H1 (cell line): ENCODE results near the gene LYAR. TPM values are rescaled to one million over a fixed set of nuclear protein-coding genes. Genes with fewer than 3 reads are reported as not detected.

Source experiments
- ASH2L ChIP-seq: fragments of 200-600, 300-600 bp; sonication (generic); IDR thresholded peaks from one replicate; pipeline ENCODE4 v1.7.1; 2017; ENCODE audit warnings: low read length
- CHD1 ChIP-seq: IDR thresholded peaks from 2 replicates; pipeline ENCODE4 v1.6.1; 2012; ENCODE audit warnings: low read depth, low read length, improper control_type of control experiment
- CHD7 ChIP-seq: fragments of 300-600 bp; sonication (generic); IDR thresholded peaks from 2 replicates; pipeline ENCODE4 v1.7.1; 2012; ENCODE audit warnings: low read length, moderate library complexity, mild to moderate bottlenecking, inconsistent platforms; ENCODE audit not compliant: insufficient replicate concordance
- CTCF ChIP-seq, 3 experiments: IDR thresholded peaks; 1 replicate in 2 of 3; 2 replicates in 1 of 3; pipeline versions ENCODE4 v1.5.1 to v1.6.1; 2011; ENCODE audit warnings: low read length in 3 of 3, mild to moderate bottlenecking in 3 of 3, inconsistent platforms in 2 of 3, low read depth in 1 of 3, moderate library complexity in 1 of 3; ENCODE audit not compliant: insufficient read depth in 1 of 3; ENCODE audit errors: control extremely low read depth in 1 of 3
- POLR2AphosphoS5 ChIP-seq: IDR thresholded peaks from 2 replicates; pipeline ENCODE4 v1.6.1; 2011; ENCODE audit warnings: low read depth, low read length
- RBBP5 ChIP-seq: IDR thresholded peaks from 2 replicates; pipeline ENCODE4 v1.7.1; 2012; ENCODE audit warnings: low read depth, mild to moderate bottlenecking, inconsistent platforms, low read length, moderate library complexity, borderline replicate concordance
- RXRA ChIP-seq: IDR thresholded peaks from 2 replicates; pipeline ENCODE4 v1.6.1; 2011; ENCODE audit warnings: low read depth, mild to moderate bottlenecking, low read length, moderate library complexity; ENCODE audit not compliant: insufficient read depth
- TAF7 ChIP-seq: optimal IDR thresholded peaks from 2 replicates; pipeline ENCODE3; 2011; ENCODE audit warnings: low read depth, mild to moderate bottlenecking, inconsistent platforms, low read length, moderate library complexity, borderline replicate concordance
- YY1 ChIP-seq: IDR thresholded peaks from 2 replicates; pipeline ENCODE4 v1.6.1; 2011; ENCODE audit warnings: low read depth, mild to moderate bottlenecking, low read length
- polyA plus RNA-seq, 7 experiments: library from polyadenylated mRNA; depleted of rRNA in 3 of 7; stranded (reverse) in 5 of 7; unstranded in 2 of 7; fragments of >200 nt in 5 of 7; fragments of 200-250 nt in 2 of 7; gene quantifications; 1 replicate in 5 of 7; 2 replicates in 1 of 7; 4 replicates in 1 of 7; pipeline versions ENCODE4 v1.2.1 to v1.2.3, GENCODE V29; 2011 to 2013; ENCODE audit warnings: missing spikeins in 2 of 7, mixed read lengths in 2 of 7
- total RNA-seq: library from RNA; stranded (reverse); fragmentation: NEBNext Ultra II Directional; extraction: Animal tissue kit (Norgen Biotek cat#: 25700); gene quantifications from 2 replicates; pipeline ENCODE4 v1.2.1, GENCODE V29; 2021

Gene LYAR
- total and polyA plus RNA-seq, 2 of the 8 experiments (the other 6 are each of a cell fraction or from before 2014, with no cell fraction given) = 6.5 to 46.9 TPM

- peak; percentile 88 to 90 (median 88) for TF ChIP-seq CTCF (IDR thresholded peaks at IDR 0.05; ENCODE audit: control extremely low read depth in 1 of 3, insufficient read depth in 1 of 3, low read depth in 1 of 3, low read length in 3 of 3)
- no peak for TF ChIP-seq CHD7
- no peak for TF ChIP-seq RBBP5
- no peak for TF ChIP-seq POLR2AphosphoS5
- no peak for TF ChIP-seq TAF7
- no peak for TF ChIP-seq RXRA
- 0 out of 2 replicates have a peak, but pooled peaks have one; percentile 15 for TF ChIP-seq YY1
- TF ChIP-seq ASH2L = no peak
- no peak for TF ChIP-seq CHD1
Observed at GRCh38 chr4:4327652-4328121, 37.7 kb upstream of the LYAR start (continued).
